Measurements from ENCODE around the gene ZNF385D. TPM values are rescaled to one million over a fixed set of nuclear protein-coding genes. Genes with fewer than 3 reads are reported as not detected.

Gene ZNF385D
- total RNA-seq, 1 donor from 2014 or later, result 13.5 TPM

- no peak overlapping the region for H3K4me3 ChIP-seq
- no peaks in the 10 kb centered on the region for H3K4me1 ChIP-seq
- H3K9me3 ChIP-seq, result no peaks in the 10 kb centered on the region
- intact Hi-C loops (cut with DNase I), result no loop called here
- H3K27me3 ChIP-seq, result no peaks in the 10 kb centered on the region
- no peak for DNase-seq (ENCODE audit: extremely low spot score in 2 of 2)
- no peaks in the 10 kb centered on the region for H3K36me3 ChIP-seq
- no peak for TF ChIP-seq CTCF (IDR thresholded peaks at IDR 0.05)
- no peak for TF ChIP-seq POLR2A (IDR thresholded peaks at IDR 0.05)
- H3K27ac ChIP-seq, result no peak overlapping the region
These were observed 373.8 kb downstream of the ZNF385D start for GRCh38 chr3:21377071-21377769.

- H3K9me3 ChIP-seq, result no peaks in the 10 kb centered on the region
- intact Hi-C loops (cut with DNase I), result no loop called here
- no peak overlapping the region for H3K4me3 ChIP-seq
- TF ChIP-seq POLR2AphosphoS5 (IDR thresholded peaks at IDR 0.05; ENCODE audit: insufficient read depth in 1 of 2, low read depth in 1 of 2) (no peak), POLR2A (IDR thresholded peaks at IDR 0.05) (no peak), CTCF (IDR thresholded peaks at IDR 0.05) (no peak)
- no peaks in the 10 kb centered on the region for H3K36me3 ChIP-seq
- no peaks in the 10 kb centered on the region for H3K27me3 ChIP-seq
- H3K27ac ChIP-seq, result no peak overlapping the region
- no peak for DNase-seq (ENCODE audit: extremely low spot score in 2 of 2)
- no peaks in the 10 kb centered on the region for H3K4me1 ChIP-seq
These were observed 378.7 kb downstream of the ZNF385D start for GRCh38 chr3:21372316-21372715.
